Ramos (cell line): ENCODE data around the gene MBOAT1.

Experiments used
- in situ Hi-C: fragments of 300-500 bp; cut with MboI; formaldehyde crosslinking; loops from one replicate; pipeline ENCODE4 v1.14.3; 2022; ENCODE audit warnings: low sequenced_read_pairs; ENCODE audit not compliant: unreplicated experiment

Gene MBOAT1

DNA sequence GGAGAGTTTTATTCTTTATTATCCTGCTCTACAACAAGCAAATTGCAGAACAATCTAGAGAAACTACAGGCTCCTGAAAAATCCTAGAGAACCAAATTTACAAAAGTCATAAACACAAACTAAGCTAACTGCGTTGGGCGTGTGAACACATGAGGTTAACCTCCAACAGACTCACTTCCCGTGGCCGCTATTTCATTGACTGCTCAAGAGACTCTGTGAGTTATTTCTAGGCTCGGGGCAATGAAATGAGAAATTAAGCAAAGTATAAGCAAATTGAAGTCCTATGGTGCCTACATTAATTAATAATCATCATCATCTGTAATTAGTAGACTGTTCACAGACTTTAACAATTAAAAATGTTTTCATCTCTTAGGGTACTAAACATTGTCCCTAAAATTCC, 100.0 kb downstream of the MBOAT1 start:
- in situ Hi-C loops, result no loop called here

DNA sequence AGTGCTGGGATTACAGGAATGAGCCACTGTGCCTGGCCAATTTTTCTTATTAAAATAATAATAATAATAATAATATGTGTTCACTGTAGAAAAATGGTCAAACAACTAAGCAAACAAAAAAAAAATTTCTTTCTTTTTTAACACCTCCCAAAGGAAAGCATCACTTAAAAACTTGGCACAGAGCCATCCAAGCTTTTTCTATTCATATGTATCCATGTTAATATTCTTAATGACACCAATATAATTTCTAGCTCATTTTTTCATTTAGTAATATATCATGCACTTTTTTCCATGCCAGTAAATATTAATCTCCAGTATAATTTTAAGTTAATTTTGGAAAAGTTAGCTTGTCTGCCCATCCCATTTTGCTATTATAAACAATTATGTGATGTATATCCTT, 101.8 kb downstream of the MBOAT1 start:
- in situ Hi-C loops, result no loop called here

DNA sequence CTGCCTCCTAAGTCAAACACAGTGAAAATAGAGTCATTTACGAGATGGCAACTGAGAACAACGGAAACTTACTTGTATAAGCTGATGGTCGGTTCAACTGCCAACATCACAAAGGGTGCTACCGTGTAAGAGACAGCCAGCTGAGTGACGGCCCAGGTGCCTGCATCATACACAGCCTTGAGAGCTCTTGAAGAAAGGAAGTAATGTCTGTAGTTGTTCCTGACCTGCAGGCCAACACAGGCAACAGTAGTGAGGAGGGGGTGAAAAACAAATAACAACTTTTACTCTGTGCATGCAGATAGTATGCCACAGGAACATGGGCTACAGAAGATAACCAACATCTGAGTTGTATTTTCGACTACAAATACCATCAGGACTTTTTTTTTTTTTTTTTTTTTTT, 102.7 kb downstream of the MBOAT1 start:
- in situ Hi-C loops, result no loop called here

DNA sequence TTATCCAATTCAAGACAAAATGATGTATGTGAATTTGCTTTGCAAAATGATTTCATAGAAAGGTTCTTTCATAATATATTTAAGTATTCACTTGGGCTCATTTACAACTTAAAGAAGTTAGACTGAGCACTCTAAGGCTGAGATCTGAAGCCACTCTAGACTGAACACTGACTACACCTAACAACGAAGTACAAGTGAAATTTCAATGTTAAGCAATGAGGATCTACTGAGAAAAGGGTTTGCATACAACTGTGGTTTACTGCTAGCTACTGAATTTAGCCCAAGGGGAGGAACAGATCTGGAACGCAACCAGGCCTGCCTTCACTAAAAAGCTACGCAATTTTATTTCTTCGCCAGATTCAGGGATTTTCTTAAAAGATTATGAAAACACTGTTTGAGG, 106.4 kb downstream of the MBOAT1 start:
- in situ Hi-C loops, result no loop called here

DNA sequence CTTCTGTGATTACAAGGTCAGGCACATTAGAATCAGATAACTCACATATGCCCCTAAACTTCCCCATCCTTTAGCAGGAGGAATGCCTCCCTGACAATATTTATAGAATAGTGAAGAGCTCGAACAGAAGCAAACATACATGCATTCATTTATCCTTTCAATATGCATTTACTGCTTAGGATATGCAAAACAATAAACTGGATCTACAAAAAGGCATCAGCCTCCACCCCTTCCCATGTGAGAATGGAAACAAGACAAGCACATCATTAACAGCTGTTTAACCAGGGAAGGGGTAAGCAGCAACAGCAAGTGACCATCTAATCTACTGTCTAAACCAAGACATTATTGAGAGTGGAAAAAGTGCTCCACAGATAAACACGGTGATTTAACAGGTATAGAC, 107.6 kb downstream of the MBOAT1 start:
- in situ Hi-C loops, result no loop called here

DNA sequence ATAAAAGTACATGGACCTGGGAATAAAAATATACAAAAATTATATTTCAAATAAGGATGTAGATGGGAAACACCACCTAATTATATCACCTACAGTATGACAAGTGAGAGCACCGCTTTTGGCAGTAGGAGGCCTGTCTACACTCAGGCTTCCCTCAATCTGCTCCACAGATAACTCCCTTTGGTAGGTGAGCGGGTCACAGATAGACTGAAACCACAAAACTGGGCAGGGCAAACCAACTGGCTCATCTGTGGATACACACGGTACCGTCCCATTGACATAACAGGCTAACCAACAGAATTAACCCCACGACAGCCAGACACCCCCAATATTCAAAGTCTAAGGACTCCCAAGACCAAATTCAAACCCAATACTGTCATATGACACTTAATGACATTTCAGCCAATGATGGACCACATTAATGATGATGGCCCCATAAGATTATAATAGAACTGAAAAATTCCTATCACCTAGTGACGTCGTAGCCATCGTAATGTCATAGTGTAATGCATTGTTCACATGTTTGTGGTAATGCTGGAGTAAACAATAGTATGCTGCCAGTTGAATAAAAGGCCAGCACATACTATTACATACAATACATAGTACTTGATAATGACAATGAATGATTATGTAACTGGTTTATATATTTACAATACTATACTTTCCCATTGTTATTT, 109.7 kb downstream of the MBOAT1 start:
- in situ Hi-C loops, result no loop called here

DNA sequence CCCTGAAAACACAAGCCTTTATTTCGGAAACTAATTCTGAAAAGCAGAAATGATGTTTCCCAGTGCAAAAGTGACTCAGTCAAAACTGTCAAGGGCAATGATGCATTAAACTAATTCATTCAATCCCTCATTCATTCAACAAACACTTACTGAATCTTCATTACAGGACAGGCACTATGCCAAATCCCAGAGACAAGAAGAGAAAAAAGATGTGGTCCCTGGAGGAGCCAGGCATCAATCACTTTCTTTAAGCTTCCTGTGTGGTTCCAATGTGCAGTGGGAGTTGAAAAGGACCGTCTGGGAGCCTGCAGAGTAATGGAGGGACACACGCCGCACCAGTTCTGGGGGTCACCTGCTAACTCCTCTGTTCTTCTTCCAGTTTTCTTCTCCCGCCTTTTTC, 113.1 kb downstream of the MBOAT1 start:
- in situ Hi-C loops, result no loop called here

DNA sequence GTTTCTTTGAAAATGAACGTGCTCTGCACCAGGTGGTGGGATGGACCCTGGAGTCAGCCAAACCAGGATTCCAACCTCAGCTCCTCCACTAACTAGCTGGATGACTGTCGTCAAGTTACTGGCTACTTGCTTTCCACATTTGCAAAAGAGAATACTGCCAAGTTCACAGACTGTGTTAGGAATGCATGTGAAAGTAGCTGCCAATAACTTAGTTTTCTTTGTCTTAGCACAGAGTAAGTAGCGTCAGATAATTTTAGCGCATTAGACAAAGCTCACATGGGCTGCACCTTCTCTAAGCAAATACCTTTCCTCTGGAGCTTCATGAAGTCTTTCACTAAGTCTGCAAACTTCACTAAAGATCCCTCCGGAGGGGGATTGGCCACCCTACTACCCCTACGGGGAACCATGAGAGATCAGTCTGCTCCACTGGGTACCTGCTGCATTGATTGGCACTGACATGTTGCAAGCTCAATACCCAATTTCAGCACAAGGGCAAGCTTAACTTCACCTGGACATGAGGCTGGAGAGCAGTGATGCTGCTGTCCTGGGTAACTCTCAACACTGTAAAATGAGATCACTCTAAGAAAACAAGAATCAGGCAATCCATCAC, 113.9 kb downstream of the MBOAT1 start:
- in situ Hi-C loops, result no loop called here

DNA sequence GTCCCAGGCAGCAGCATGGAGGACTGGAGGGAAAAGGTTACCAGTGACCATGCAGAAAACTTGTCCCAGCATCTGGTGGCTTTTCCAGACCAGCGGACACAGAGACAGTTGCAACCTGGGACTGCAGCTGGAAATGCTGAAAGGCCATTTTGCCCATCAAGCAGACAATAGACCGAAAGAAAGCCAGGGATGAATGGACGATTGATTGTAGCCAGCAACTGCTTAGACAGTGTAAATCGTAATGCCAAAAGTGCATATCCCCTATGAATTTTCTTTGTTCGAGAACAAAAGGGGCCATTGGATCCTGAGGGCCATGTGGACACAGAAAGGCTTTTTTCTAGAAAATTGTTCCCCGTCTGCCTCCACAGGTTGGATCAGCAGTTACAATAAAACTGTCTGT, 115.7 kb downstream of the MBOAT1 start:
- in situ Hi-C loops, result no loop called here

DNA sequence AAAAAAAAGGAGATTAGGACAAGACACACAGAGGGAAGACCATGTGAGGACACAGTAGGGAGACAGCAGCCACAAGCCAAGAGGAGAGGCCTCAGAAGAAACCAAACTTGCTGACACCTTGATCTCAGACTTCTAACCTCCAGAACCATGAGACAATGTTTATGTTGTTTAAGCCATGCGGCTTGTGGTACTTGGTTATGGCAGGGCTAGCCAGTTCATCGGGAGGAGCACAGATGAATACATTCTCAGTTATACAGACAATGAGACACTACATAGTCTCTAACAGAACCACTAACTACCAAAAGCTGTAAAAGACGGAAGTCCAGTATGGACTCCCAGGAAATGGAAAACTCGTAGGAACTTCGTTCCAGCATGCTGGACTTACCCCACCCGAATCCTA, 116.8 kb downstream of the MBOAT1 start:
- in situ Hi-C loops, result no loop called here

DNA sequence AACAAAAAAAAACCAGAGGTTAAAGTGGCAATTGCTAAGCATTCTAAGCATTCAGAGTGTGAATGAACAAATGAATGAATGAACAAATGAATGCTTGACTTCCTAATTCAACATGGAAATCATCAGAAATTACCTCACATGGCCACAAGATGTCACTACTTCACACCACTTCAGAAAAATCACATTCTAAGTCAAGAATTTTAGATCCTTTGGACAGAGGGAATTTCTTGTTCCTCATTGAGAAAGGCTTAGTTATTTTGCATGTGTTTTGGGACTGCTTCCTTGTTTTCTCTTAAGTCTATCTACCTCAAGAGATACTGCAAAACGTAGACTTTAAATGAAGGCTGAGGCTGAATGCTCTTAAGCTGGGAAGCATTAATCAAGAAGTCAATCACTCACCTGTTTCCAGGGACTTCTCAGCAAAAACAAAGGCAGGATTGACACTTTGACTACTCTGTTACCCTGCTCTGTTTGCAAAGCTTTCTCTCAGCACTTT, 120.2 kb downstream of the MBOAT1 start:
- in situ Hi-C loops, result no loop called here

DNA sequence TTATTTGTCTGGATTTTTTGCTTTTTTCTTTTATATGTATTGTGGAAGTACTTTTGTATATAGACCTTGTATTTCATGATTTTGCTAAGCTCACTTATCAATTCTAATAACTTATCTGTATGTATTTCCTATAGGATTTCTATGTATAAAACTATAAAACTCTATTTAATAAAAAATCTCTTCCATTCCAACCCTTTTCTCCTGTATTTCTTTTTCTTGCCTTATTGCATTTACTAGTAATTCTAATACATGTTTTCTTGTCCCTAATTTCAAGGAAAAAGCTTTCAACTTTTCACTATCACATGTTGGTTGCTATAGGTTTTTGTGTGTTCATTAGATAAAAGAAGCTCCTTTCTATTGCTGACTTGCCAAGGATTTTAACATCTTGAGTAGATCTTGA, 125.3 kb downstream of the MBOAT1 start:
- in situ Hi-C loops, result no loop called here

DNA sequence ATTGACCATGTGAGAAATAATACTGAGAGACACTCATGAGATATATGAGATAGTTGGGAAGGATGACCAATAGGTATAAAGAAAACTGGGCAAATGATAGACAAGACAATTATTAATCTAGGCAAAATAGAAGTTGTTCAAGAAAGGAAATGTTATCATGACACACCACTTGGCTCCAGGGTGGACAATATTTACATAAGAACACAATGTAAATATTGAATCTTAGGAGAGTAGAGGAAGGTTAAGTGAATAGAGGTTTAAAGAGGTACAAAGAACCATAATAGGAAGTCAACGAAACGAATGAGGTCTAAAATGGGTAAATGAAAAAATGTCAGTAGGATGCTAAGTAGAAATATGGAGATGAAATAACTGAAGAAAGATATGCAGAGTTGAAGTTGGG, 126.5 kb downstream of the MBOAT1 start:
- in situ Hi-C loops, result no loop called here

DNA sequence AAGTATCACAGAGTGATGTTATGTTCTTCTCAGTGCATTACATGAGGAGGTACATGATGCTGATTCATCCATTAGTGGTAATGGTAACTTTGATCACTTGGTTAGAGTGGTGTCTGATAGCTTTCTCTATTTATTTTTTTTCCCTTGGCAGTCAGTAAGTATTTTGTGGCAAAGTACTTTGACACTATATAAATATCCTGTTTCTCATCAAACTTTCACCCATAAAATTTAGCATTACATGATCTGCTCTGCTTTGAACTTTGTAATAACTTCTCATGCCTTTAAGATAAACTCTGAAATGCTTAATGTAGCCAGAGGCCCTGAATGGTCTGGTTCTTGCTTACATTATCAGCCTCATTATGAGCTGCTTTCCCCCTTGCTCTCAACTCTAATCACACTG, 127.9 kb downstream of the MBOAT1 start:
- in situ Hi-C loops, result no loop called here

DNA sequence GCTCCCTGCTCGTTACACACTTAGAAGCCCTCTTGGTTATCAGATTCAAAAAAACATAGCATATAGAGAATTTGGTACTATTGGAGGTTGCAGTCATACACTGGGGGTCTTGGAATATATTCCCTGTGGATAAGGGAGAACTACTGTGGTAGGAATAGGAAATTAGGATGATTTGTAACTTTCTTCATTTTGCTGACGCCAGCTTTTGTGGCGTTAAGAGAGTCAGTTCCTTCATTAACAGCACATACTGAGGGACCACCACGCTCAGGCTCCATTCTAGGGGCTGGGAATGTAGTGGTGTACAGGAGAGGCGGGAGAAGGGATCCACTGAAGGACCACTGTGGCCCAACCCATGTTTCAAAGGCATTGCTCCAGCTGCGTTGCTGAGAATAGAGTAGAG, 140.3 kb downstream of the MBOAT1 start:
- in situ Hi-C loops, result no loop called here

DNA sequence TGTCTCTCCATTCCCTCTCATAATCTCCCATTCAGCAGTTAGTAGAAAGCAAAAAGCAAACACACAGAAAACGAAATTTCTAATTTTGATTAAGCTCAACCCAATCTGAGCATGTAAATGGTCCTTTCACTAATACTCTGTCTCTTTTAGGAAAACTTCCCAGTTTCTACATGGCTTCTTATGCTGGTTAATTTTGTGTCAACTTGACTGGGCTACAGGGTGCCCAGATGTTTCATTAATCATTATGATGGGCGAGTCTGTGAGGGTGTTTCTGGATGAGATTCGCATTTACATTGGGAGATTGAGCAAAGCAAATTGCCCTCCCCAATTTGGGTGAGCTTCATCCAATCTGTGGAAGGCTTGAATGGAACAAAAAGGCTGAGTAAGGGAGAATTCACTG, 142.2 kb downstream of the MBOAT1 start:
- in situ Hi-C loops, result no loop called here

DNA sequence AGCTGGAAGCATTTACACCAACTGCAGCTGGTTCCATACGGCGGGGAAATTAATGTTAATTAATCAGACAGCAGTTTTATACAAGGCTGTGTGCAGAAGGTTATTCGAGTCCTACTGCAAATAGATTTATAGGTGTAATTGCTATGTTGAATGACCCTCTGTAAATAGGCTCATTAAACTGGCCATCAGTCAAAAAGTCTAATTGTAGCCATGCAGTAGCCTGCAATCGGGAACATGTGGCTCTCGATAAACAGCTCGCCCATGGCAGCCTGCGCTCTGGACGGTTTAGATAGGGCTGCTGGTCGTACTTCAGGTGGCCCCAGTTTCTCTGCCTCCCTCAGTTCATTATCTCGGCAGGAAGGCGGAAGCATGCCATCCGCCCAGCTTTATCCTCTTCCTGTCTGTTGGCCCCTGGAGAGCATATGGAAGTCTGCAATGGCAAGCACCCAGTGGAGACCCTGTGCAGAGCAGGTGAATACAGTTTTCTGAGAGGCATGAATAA, 143.2 kb downstream of the MBOAT1 start:
- in situ Hi-C loops, result no loop called here

DNA sequence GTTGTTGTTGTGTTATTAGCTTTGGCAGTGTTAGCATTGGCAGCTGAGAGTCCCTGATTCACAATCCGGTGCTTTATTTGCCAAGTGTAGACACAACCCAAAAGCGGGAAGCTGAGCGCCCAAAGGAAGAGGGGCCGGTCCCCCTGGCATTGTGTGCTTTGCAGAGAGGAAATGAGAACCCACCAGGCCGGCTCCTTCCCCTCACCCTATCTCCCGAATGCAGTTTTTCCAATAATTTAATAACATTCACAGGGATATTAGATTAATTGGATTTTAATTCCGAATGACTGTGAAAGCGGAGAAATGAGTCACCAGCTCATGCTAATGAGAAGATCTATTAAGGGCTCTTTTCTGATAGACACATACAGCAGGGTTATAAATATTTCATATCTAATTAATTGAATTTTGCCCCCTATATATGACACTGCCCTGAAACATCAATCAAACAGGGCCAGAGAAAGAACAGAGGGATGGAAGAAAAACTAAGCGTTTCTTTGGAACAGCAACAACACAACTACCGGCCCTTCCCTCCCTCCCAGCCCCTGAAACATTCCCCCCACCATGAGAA, 143.8 kb downstream of the MBOAT1 start:
- in situ Hi-C loops, result no loop called here

DNA sequence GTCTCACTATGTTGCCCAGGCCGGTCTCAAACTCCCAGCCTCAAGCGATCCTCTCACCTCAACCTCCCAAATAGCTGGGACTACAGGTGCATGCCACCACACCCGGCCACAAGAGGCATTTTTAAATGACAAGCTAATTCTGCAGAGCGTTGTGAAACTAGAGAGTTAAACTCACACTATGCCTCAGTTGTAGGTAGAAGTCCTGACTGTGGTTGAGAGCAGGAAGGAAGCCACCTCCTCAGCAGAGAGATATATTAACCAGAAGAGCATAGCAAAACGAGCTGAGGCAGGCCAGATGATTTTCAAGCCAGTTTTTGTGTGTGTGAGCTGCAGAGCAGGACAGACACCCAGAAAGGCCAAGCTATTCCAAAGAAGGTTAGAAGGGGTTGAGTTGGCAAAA, 150.3 kb downstream of the MBOAT1 start:
- in situ Hi-C loops, result no loop called here

DNA sequence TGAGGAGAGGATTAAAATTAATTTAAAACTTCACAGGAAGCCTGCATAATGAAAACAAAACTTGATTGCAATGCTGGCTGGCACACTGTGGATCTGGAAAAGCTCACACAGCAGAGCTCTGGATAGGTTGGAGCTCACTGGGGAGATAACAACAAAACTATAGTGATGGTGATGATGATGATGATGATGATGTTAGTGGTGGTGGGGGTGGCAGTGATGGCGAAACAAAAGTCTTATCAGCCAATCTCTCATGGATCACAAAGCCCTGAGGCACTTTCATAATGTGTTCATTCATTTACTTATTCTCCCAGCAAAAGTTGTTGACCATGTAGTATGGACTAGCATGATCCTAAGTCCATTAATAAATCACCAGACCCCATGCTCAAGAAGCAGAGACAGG, 152.0 kb downstream of the MBOAT1 start:
- in situ Hi-C loops, result no loop called here

DNA sequence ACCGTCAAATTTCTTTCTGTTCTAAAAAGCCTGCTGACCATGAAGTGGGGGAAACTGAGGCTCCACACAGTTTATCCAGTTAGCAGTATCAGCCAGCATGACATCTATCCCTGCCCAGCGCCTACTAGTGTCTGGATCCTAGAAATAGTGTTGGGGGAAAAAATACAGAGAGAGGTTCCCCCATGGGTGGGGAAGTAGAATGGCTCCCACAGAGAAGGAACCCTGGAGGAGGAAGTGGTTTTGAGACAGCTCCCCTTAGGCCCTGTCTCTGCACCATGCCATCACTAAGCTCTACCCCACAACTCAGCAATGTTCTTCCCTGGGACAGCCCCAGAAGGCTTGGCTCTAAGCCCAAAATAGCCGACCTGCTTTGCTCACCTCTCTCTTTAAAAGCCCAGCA, 153.4 kb downstream of the MBOAT1 start:
- in situ Hi-C loops, result loop anchor here (10.0 kb wide), 1 partner anchor 1064 kb away; no protein-coding TSS in a partner anchor
